LNCAP (cell line): Measurements from ENCODE around the gene TLDC2.

ENCODE experiments used
- CTCF ChIP-seq: fragments of 450-650 bp; IDR thresholded peaks from 2 replicates; pipeline ENCODE4 v1.5.1; 2017; ENCODE audit warnings: mild to moderate bottlenecking

TLDC2 gene

DNA sequence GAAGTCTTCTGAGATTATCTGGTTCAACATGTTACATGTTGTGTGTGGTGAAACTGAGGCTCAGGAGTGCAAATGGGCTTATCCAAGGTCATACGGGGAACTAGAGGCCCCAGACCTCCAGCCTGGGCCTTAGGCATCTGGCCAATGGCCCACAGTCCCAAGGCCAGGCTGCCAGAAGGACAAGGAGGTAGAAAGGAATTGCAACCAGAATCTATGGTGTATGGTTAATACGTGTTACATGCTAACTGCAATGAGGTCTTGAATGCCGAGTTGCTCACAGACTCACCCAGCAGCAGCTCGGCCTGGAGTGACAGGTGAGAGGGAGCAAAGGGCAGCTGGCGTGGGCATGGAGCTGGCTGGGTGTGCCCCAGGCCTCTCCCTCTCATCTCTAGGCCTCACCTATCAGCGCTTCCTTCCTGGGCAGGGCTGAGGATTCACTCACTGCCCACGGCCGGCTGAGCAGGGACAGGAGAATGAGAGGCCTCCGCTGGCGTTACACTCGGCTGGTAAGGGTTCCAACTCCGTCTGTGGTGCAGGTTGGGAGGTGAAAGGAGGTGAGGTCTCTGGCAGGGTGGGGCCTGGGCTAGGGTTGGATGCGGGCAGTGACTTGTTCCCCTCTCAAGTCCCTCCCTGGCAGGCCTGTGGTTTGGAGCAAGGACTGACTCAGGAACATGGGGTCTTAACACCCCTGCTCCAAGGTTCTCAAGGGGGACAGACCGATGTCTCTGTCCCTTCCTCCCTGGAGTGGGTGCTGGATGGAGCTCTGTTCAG lies at the start of gene TLDC2:
Gene TLDC2 (plus strand): TSS at position 437 of the 771 bp plus-strand sequence. CDS start 37 bp downstream, at position 474.
- no peak for TF ChIP-seq CTCF

- no peak for TF ChIP-seq CTCF
These were observed 49.2 kb upstream of the TLDC2 start for GRCh38 chr20:36826554-36827244.

- no peak for TF ChIP-seq CTCF
These were observed 48.2 kb upstream of the TLDC2 start for GRCh38 chr20:36827541-36828279.

GRCh38 chr20:36830791-36831691 lies 44.9 kb upstream of the TLDC2 start:
- no peak for TF ChIP-seq CTCF

DNA sequence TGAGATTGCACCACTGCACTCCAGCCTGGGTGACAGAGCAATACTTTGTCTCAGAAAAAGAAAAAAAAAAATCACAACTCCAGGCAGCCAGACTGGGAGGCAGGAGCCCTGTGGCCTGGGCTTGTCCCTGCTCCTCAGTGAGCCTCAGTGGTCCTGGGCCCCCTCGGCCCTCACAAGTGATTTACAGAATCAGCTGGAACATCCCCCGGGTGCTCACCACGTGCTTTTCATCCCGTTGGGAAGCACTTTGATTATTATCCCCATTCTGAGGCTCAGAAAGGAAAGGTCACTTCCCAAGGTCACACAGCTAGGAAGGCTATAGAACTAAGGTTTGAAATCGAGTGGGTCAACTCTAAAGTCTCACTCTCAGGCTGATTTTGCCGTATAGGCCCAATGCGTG lies 43.1 kb upstream of the TLDC2 start:
- TF ChIP-seq CTCF: no peak

DNA sequence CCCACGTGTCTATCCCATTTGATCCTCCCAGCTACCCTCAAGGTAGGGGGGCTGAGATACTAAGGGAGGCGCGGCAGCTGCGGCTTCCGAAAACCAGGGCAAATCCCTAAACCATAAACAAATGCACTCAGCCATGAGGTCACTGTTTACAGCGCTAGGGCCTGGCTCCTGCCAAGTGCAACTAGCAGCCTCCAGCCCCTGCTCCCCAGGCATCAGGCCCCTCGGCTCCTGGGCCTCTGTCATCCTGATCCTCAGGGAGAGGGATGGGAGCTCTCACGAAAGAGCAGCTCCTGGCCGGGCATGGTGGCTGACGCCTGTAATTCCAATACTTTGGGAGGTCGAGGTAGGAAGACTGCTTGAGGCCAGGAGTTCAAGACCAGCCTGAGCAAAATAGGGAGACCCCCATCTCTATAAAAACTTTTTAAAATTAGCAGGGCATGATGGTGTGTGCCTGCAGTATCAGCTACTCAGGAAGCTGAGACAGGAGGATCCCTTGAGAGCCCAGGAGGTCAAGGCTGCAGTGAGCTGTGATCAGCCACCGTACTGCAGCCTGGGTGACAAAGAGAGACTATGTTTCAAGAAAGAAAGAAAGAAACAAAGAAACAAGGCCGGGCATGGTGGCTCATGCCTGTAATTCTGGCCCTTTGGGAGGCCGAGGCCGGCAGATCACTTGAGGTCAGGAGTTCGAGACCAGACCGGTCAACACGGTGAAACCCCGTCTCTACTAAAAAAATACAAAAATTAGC lies 42.5 kb upstream of the TLDC2 start:
- no peak for TF ChIP-seq CTCF
